ENCODE measurements around the gene ACER3. TPM values are rescaled to one million over a fixed set of nuclear protein-coding genes. Genes with fewer than 3 reads are reported as not detected.
"Not testable (repeated sequence)": the region's sequence is repeated elsewhere in the genome, so short reads cannot be mapped to it uniquely, and the experiment has no call there.

ACER3 gene
- total RNA-seq, 1 donor from 2014 or later, result 14.7 TPM

DNA sequence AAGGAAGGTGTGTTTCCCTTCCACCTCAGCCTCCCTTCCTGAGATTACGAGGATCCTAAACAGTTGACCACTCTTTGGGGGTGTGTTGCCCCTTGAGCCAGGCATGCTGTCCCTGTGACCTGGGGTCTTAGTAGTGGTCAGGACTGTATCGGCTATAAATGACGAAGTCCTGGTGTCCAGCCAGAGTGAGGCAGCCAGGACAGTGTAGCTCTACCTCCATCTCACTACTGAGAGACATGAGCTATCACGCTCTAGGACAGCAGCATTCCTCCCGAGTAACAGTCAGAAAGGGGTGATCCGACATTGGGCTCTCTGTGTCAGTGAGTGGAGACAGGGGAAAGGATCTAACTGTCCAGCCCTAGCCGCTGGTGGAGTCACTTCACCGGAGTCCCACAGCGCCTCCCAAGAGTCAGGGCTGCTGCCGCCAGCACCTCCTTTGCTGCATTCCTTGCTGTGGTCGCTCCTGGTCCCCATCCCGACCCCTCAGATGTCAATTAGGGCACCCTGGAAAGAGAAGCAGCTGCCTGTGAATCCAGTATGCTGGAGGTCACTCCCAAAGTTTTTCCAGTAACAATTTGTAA, 170.2 kb downstream of the ACER3 start:
- DNase-seq (ENCODE audit: low spot score in 2 of 2), result no peak
- no peak for FAIRE-seq

DNA sequence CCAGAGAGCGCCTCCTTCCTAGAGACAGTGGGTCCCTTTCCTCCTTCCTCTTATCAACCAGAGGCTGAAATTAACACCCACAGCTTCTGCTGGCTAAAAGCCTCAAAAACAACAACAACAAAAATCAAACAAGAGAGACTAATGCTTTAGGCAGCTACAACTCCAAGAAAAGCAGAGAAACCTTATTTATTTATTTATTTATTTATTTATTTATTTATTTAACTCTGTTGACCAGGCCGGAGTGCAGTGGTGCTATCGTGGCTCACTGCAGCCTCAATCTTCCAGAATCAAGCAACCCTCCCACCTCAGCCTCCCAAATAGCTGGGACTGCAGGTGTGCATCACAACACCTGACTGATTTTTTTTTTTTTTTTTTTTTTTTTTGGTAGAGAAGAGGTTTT, 170.9 kb downstream of the ACER3 start:
- FAIRE-seq (no peak), DNase-seq (ENCODE audit: low spot score in 2 of 2) (no peak)

DNA sequence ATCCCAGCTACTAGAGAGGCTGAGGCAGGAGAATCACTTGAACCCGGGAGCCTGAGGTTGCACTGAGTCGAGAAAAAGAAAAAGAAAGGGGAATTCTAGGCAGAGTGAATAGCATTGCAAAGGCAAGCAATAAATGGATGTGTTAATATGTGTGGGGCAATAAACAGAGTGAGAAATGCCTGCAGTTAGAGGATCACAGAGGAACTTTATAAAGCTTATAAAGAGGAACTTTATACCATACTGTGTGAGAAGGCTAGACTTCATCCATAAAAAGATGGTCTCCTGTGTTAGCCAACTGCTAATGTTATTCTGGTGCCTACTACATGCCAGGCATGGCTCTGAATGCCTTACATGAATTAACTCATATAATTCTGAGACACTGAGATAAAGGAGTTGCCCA, 174.3 kb downstream of the ACER3 start:
- FAIRE-seq, result no peak
- DNase-seq (ENCODE audit: low spot score in 2 of 2), result no peak

DNA sequence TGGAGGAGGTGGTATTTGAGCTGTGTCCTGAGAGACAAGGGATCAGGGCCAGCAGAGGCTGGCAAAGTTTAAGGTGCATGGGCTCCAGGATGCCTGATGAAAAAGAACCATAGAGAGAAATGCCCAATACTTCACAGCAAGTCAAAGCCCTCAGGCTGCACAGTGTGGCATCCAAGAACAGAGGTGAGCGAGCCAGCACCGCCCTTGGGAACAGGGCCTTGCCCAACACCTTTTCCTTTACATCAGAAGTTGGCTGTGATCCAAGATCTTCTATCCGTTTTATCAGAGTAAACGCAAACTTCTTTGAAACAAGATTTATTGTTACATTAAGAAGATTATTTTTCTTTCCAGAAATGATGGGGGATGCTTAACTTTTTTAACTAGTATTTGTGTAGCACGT, 174.9 kb downstream of the ACER3 start:
- FAIRE-seq, result no peak

DNA sequence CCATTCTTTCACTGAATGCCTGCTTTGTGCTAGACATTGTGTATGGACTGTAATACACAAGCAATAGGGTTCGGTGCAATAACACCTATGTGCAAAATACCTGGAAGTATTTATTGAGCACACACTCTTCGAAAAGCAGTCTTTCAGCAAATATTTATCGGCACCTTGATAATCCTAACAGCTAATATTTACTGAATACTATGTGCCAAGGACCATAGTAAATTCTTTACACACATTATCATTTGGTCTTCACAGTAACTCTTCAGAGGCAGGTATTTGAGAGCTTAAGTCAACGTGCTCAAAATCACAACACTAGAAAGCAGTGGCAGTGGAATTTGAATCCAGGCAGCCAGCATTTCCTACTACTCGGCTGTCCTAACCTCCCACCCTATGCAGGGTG, 175.7 kb downstream of the ACER3 start:
- FAIRE-seq (no peak), DNase-seq (ENCODE audit: low spot score in 2 of 2) (no peak)

More for the DNA sequence above, 174.9 kb downstream of the ACER3 start:
- no peak for DNase-seq (ENCODE audit: low spot score in 2 of 2)

DNA sequence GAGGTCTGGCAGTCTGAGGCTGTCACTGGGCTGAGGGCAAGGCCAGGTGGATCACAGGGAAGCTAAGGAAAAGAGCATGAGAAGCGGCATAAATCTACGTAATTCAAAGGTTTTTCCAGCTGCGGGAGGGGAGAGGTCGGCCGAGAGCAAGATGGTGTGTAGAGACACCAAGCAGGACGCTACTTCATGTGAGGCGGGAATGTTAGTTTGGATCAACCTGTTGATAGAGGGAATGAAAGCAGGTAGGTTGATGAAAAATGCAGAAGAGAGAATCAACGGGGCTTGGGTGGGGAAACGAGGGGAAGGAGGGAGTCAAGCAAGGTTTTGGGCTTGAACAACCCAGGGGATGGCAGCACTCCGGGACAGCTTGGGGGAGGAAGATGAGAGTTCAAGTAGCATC, 176.3 kb downstream of the ACER3 start:
- FAIRE-seq (no peak), DNase-seq (ENCODE audit: low spot score in 2 of 2) (no peak)

DNA sequence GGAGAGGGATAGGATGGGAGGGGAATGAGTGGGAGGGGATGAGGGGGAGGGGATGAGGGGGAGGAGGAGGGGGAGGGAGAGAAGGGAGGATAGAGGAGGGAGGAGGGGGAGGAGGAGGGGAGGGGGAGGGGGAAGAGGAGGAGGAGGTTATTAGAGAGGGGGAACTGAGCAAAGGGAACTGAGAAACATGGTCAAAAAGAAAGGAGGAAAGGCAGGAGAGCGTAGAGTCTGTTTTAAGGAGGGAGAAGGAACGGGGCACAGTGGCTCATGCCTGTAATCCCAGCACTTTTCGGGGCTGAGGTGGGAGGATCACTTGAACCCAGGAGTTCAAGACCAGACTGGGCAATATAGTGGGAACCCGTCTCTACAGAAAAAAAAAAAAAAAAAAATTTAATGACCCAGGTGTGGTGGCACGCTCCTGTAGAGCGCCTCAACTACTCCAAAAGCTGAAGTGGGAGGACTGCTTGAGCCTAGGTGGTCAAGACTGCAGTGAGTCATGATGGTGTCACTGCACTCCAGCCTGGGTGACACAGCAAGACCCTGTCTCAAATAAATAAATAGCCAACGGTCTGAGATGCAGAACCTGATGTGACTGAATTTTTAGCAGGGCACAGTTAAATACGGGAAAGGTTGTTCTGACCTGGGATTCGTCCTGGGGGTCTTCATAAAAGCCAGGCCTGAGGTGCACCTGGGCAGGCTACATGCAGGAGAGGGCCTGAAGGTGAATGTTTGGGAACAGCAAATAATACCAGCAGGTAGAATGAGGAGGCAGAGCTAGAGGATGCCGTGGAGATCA, 177.5 kb downstream of the ACER3 start:
- DNase-seq (ENCODE audit: low spot score in 2 of 2) (no peak), FAIRE-seq (no peak)

DNA sequence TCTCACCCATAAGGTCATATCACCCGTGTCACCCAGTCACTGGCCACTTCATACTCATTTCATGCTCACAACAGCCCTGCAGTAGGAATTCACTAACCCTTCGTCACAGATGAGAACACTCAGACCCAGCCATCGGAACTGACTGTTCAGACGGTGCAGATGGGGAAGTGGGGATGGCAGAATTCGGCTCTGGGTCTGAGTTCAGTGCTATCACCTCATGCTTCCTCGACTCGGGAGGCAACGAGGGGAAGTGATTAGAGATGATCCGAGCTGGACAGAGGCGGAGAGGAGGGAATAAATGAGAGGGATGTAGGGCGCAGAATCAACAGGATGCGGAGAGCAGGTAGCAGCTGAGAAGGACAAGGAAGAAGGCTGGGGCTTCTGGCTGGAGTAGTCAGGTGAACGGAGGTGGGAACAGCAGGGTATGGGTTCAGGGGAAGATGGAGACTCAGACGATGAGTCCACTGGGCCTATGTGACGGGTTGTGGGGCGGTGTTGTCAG, 178.2 kb downstream of the ACER3 start:
- FAIRE-seq (no peak), DNase-seq (ENCODE audit: low spot score in 2 of 2) (no peak)

DNA sequence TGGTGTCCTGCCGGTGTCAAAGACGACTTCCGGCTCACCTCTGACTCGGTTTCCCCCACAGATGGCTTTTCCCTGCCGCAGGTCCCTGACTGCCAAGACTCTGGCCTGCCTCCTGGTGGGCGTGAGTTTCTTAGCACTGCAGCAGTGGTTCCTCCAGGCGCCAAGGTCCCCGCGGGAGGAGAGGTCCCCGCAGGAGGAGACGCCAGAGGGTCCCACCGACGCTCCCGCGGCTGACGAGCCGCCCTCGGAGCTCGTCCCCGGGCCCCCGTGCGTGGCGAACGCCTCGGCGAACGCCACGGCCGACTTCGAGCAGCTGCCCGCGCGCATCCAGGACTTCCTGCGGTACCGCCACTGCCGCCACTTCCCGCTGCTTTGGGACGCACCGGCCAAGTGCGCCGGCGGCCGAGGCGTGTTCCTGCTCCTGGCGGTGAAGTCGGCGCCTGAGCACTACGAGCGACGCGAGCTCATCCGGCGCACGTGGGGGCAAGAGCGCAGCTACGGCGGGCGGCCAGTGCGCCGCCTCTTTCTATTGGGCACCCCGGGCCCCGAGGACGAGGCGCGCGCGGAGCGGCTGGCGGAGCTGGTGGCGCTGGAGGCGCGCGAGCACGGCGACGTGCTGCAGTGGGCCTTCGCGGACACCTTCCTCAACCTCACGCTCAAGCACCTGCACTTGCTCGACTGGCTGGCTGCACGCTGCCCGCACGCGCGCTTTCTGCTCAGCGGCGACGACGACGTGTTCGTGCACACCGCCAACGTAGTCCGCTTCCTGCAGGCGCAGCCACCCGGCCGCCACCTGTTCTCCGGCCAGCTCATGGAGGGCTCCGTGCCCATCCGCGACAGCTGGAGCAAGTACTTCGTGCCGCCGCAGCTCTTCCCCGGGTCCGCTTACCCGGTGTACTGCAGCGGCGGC, 179.0 kb downstream of the ACER3 start:
- FAIRE-seq, result no peak

DNA sequence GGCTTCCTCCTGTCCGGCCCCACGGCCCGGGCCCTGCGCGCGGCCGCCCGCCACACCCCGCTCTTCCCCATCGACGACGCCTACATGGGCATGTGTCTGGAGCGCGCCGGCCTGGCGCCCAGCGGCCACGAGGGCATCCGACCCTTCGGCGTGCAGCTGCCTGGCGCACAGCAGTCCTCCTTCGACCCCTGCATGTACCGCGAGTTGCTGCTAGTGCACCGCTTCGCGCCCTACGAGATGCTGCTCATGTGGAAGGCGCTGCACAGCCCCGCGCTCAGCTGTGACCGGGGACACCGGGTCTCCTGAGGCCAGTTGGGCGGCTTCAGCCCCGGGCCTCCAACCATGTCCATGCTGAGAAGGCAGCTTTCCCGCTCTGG, 179.7 kb downstream of the ACER3 start:
- DNase-seq (ENCODE audit: low spot score in 2 of 2) (no peak), FAIRE-seq (no peak)

More for the DNA sequence above, 179.0 kb downstream of the ACER3 start:
- DNase-seq (ENCODE audit: low spot score in 2 of 2), result peak; percentile 51 to 53

DNA sequence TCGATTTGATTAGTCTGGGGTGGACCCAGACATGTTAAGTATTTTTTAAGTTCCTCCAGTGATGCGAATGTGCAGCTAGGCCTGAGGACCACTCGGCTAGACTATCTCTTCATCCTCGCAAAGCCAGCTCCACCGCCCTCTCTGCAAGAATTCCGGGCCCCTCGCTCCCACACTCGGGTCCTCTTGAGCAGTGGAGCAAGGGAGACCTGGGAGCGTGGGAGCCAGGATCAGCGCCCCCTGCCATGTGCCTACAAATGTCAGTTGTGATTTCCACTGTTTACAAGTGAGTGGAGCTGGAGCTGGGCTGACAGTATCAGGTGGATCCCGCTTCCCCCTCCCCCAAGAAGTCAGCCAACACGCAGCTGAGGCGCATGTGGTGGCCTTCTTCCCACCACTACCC, 180.2 kb downstream of the ACER3 start:
- DNase-seq (ENCODE audit: low spot score in 2 of 2) (no peak), FAIRE-seq (no peak)

DNA sequence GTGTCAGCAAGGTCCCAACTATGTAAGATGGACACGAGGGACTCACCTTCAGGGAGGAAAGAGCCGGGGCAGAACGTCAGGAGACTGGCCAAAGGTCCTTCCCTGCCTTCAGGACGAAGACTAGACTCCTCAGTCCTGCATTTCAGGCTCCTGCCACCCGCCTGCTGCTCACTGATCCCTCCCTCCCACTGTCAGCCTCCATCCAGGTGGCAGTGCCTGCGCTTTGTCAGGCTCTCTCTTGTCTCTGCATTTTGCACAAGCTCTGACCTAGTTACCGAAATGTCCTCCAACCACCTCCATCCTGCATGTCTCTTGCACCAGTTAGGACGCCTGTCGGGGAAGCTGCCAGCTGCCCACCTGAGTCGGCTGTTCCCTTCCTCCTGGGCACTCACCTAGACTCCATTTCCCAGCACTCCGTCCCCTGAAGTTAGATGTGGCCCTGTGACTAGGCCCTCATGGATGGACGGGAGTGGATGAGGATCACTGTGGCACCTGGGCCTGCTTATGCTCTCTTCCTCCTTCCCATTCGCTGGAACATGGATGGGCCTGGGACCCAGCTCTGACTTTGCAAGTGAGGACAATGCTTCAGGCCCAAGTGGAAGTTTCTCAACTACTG, 181.5 kb downstream of the ACER3 start:
- no peak for FAIRE-seq

DNA sequence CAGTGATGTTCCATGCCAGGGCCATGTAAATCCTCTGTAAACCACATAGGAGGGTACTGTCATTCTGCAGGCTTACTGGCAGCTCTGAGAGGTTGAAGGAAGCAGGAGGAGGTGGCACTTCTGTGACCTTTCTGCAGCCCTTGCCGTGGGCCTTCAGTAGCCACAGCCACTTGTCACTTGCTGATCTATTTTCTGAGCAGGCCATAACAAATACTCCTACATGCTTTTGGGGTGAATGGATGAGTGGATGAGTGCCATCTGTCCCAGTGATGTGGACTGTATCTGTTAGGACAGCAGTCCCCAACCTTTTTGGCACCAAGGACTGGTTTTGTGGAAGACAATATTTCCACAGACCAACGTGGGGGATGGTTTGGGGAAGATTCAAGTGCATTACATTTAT, 183.6 kb downstream of the ACER3 start:
- no peak for DNase-seq (ENCODE audit: low spot score in 2 of 2)
- no peak for FAIRE-seq

More for the DNA sequence above, 181.5 kb downstream of the ACER3 start:
- no peak for DNase-seq (ENCODE audit: low spot score in 2 of 2)

DNA sequence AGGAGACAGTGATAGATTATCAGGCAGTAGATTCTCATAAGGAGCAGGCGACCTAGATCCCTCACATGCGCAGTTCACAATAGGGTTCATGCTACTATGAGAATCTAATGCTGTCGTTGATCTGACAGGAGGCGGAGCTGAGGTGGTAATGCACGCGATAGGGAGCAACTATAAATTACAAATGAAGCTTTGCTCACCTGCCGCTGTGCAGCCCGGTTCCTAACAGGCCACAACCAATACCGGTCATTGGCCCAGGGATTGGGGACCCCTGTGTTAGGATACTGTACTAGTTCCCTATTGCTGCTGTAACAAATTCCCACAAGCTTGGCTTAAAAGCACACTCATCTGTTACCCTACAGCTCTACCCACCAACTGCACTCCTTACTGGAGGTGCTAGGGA, 184.2 kb downstream of the ACER3 start:
- DNase-seq (ENCODE audit: low spot score in 2 of 2), result no peak
- FAIRE-seq, result no peak

DNA sequence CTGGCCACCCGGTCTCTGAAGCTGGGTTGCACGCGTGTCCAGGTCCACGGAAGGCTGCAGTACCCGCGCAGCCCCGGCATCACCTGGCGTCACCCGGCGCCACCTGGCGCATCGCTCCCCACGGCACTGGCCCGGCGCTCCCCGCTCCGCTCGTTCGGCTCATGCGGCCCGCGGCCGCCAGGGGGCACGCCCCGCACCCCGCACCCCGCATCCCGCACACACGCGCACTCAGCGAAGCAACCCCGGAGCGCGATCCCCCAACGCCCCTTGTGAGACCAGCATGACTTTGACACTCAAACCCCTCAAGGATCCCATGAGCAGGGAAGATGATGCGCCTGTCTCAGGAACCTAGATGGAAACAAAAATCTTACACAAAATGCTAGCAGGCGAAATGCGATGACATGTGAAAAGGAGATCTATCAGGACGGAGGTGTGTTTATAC, 185.4 kb downstream of the ACER3 start:
- FAIRE-seq (no peak), DNase-seq (ENCODE audit: low spot score in 2 of 2) (peak in 1 of 2 donors; percentile 62)

DNA sequence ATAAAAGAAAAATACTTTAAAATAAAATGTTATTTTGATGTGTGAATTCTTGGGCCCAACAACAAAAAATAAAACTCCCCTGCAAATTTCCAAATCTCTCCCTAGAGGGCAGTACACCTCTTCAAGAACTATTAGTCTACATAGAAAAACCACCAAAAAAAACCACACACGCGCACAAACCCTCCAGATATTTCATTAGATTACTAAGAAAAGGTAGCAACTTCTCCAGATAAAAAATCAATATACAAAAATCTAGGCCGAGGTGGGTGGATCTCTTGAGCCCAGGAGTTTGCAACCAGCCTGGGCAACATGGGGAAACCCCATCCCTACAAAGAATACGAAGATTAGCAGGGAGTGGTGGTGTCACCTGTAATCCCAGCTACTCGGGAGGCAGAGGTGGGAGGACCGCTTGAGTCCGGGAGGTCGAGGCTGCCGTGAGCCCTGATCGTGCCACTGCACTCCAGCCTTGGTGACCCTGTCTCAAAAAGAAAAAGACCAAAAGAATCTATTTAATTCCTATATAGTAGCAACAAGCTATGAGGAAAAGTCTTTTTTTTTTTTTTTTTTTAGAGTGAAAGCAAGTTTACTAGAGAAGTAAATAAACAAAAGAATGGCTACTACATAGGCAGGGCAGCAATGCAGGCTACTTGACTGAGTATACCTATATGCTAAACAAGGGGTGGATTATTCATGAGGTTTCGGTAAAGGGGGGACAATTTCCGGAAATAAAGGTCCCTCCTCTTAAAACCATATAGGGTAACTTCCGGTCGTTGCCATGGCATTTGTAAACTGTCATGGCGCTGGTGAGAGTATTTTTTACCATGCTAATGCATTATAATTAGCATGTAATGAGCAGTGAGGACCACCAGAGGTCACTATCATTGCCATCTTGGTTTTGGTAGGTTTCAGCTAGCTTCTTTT, 186.5 kb downstream of the ACER3 start:
- FAIRE-seq (peak; percentile 95), DNase-seq (ENCODE audit: low spot score in 2 of 2) (peak; percentile 70 to 78)

DNA sequence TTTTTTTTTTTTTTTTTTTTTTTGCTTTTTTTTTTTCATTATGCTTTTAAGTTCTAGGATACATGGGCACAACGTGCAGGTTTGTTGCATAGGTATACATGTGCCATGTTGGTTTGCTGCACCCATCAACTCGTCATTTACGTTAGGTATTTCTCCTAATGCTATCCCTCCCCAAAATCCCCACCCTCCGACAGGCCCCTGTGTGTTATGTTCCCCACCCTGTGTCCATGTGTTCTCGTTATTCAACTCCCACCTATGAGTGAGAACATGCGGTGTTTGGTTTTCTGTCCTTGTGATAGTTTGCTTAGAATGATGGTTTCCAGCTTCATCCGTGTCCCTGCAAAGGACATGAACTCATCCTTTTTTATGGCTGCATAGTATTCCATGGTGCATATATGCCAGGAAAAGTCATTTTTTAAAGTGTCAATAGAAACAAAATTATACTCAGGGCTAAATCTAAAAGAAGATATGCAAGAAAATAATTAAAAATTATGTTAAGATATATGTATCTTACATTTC, 187.3 kb downstream of the ACER3 start:
- not testable (repeated sequence) for DNase-seq (ENCODE audit: low spot score in 2 of 2); FAIRE-seq

DNA sequence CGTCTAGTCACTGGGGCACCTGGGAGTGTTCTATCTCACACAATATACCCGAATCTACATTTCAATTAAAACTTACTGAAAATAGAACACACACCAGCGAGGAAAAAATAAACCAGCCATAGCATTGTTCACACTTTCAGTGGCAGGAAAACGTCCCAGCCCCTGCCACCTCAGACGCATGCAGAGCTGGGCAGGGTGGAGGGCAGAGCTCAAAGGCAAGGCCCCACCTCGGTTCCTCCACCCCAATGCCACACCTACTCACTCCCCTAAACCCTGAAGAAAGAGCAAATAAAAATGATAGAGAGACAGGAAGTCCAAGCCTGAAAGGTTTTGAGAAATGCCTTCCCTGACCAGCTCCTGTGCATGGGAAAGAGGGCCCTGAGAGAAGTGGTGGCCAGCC, 188.3 kb downstream of the ACER3 start:
- FAIRE-seq (no peak), DNase-seq (ENCODE audit: low spot score in 2 of 2) (no peak)

DNA sequence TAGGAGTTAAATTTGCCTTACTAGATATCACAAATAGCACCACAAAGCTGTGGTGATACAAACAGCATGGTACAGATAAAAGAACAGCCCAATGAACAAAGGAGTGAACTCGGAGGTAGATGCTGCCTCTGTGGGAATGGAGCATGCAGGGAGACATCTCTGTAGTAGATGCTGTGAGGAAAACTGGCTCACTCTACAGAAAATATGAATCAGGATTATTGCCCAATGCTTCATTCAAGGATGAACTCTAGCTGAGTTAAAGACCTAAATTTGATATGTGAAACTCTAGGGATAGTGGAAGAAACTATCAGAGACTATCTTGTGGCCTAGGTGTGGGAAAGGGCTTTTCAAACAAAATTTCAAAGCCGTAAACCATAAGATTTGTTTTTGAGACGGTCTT, 190.8 kb downstream of the ACER3 start:
- FAIRE-seq (no peak), DNase-seq (ENCODE audit: low spot score in 2 of 2) (no peak)

All from frontal cortex (tissue), 4 donors.